Kidney glomerular epithelial cell (primary cell): Measurements from ENCODE around the gene CCDC28B.
"Not testable (repeated sequence)": the region's sequence is repeated elsewhere in the genome, so short reads cannot be mapped to it uniquely, and the experiment has no call there.

Experiments
- DNase-seq: peaks from one replicate; lab custom pipeline; 2025; lab: John Stamatoyannopoulos, UW

Gene CCDC28B

DNA sequence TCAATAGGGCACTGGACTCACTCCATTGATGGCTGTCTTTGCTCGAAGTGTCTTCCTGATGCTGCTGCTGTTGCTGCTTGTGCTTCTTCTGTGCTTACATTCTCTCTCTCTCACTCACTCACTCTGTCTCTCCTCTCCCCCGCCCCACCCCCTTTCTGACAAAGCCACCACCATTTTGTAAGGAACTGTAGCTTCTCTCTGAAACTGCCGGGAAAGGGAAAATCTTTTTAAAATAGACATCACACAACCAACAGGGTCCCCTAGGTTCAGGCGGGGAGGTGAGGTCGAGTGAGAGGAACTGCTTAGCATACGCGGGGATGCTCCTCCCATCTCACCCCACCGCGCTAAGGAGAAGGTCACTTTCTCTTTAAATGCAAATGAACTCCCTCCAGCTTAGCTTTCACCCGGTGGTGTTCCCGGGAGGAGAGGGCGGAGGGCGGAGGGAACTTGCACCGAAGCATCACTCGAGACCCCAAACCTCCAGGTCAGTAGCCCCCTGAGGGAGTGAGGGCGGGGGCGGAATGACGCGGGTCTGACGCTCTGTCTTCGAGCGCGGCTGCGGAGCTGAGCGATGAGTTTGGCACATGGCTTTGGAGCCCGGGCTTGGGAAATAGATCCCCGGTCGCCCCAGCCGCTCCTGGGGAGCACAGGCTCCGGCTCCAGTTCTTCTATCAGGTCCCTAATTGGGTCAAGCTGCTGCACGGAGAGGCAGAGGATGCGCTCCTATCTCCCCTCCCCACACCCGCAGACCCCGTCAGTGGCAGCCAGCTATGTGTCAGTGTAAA is at the start of gene CCDC28B:
TSS of gene CCDC28B (plus strand) at position 370 of the 785 bp plus-strand sequence. CDS start 1,341 bp downstream, outside the sequence.
- peak; percentile 59 for DNase-seq

DNA sequence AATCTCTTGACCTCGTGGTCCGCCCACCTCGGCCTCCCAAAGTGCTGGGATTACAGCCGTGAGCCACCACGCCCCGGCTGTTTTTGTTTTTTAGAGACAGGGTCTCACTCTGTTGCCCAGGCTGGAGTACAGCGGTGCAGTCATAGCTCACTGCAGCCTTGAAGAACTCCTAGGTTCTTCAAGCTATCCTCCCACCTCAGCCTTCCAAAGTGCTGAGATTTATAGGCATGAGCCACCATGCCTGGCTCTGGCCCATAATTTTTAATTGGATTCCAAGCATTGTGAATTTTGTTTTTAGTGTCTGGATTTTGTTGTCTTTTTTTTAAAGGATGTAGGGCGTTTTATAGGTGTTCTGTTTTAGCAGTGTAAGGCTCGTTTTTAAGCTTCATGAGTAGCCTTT is 49.5 kb upstream of the CCDC28B start:
- no peak for DNase-seq

DNA sequence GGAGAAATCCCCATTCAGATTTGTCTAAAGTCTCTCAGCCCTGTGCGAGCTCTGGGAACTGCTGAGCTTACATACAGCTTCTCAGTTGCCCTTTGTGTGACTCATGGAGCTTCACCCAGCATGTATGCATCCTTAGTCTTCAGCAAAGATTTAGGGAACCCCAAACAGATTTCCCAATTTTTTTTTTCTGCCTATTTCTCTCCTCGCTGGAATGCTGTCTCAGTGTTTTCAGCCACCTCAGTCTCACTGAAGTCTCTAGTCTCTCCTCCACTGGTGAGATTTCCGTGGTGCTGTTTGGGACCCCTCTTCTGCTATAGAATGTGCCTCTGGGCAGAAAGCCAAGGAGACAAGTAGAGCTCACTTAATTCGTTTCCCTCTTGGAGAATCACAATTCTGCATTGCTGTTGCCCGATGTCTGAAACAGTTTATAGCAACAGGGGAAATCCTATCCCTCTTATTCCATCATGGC is 49.0 kb upstream of the CCDC28B start:
- no peak for DNase-seq

DNA sequence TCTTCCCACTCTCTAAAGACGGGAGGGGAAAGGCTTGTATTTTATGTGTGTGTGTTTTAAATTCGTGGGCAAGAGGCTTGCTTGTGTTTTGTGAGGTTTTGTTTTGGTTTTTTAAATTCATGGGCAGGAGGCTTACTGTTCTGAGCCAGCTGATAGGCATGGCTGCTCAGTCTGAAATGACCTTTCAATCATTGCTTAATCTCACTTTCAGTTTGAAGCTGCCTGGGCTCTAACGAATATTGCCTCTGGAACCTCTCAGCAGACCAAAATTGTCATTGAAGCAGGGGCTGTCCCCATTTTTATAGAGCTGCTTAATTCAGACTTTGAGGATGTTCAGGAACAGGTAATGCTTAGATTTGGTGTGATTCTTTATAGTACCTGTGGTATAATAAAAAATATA is 41.2 kb upstream of the CCDC28B start:
- no peak for DNase-seq

DNA sequence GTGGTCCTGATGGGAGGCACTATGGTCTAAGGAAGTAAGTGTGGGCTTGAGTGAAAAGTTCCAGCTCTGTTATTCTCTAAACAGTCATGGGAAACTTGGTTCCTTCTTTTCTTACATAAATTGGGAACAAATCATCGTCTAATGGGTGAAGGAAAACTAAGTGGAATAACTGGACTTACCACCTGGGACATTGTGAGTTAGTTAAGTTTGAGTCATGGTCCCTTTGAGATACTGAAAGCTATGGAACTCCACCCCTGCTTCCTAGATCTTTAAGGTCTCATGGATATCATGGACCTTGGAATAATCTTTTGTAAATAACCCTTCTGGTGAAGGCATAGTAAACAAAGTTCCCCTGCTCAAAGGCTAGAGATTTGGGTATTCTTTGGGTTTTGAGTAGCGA is 37.0 kb upstream of the CCDC28B start:
- DNase-seq = no peak

DNA sequence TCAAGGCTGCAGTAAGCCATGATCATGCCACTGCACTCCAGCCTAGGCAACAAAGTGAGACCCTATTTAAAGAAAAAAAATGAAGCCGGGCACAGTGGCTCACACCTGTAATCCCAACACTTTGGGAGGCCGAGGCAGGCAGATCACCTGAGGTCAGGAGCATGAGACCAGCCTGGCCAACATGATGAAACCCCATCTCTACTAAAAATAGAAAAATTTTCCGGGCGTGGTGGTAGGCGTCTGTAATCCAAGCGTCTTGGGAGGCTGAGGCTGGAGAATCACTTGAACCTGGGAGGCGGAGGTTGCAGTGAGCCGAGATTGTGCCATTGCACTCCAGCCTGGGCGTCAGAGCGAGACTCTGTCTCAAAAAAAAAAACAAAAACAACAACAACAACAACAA is 34.8 kb upstream of the CCDC28B start:
- DNase-seq = not testable (repeated sequence)

DNA sequence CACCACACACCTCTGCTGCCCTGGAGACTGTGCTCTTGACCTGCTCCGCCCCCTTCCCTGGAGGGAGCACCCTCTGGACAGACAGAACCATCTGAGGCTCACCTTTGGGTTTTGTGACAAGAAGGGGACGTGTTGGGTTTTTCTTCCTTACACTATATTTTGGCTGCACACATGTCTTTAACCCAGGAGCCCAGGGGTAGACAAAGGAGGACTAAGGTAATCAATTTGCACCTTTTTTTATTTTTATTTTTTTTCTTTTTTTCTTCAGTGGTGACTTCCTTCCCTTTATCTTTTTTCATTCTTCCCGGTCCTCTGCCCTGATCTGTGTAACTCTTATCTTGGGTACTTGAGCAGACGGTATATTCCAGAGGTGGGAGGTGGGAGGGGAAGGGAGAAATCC is 29.4 kb upstream of the CCDC28B start:
- no peak for DNase-seq

DNA sequence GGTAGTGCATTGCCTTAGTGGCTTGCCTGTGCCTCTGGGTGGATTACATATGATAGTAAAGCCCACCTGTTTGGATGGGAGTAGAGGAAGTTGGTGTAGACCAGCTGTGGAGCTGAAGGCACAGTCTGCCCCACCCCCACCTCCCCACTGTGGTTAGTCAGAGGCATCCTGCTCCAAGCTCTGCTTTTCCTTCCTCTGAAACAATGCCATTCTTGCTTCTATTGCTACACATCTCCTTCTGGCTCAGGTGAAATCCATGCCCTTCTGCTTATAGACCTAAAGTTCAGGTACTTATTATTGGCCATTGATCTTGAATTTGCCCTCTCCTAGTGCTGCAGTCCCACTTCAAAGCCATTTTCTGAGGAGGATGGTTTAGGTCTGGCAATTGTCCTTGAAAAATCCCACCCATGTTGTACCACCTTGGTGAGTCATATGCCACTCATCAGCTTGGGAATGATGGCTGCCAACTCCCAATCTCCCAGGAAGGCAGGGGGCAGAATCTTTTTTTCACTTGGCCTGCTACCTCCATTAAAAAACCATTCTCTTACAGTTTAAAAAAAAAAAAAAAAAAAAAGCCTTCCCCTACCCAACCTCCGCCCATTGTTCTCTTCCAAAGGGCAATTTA is 27.7 kb upstream of the CCDC28B start:
- DNase-seq = peak; percentile 18

DNA sequence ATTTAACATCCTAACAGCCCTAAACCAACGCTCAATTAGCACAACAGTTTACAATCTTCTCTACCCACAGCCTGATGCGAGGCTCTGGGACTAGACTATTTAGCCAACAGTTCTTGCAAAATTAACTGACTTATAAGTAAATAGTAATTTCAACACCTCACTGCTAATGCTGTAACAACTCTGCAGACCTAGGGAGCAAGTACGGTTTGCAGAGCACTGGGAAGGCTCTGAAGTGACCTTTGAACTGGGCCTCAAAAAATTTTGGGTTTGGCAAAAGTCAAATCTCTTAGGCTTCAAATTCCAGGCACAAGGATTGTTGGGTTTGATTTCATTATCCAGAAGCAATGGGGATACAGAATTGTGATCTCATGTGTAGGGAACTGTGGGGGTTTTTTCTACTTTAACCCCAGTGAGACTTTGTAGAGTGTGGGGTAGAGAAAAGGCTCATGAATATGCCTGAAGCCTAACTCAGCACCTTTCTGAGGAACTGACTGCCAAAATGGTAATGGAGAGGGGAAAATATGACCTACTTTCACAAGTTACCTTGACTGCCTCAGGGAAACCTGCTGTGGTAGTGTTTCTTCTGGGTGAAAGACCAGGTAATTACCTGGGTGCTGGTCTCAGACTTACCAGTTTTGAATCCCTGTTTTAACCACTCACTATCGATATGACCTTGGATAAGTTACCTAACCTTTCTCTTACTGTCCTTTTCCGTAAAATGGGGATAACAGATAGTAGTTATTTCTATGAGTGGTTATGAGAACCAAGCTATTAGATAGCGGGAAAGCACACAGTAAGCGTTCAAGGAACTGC is 21.8 kb upstream of the CCDC28B start:
- DNase-seq = no peak

DNA sequence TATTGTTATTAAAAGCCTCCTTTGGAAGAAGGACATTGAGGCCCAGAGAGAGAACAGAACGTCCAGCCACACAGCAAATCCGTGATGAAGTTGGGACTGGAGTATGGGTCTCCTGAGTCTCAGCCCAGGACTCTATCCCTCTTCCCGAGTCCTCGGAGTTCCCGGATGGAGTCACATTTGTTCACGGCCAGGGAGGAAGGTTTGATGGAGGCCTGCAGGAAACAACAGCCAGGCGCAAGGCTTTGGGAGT is 21.3 kb upstream of the CCDC28B start:
- no peak for DNase-seq

DNA sequence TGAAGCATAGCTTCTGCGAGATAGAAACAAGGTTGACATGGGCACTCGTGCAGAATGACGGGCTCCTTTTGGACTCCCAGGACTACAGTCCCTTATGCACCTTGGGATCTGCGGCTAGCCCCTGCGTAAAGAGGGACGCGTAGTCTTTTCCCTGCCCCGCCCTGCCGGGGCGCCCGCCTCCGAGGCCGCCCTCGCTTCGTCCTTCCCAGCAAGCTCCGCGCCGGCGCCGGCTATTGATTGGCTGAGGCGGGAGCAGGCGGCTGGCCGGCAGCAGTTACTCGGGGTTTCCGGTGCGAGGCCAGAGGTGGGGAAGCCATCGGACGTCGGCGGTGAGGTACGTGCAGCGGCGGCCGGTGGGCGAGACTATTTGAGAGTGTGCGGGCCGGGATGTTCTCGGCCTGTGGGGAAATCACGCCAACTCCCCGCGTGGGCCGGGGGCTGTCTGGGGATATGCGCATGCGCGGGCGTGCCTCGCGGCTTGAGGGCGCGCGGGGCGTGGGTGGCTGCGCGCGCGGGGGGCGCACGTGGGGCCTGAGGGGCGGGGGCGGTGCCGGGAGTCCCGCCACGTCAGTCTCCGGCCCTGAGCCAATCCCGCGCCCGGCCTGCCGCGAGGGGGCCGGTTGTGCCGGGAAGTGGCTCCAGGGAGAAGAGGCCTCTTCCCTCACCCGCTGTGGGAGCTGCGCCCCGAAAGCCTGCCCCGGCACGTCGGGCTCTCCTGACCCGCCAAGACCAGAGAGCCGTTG is 20.8 kb upstream of the CCDC28B start, which contains the start of gene TXLNA:
TSS of gene TXLNA (plus strand) at position 233 of the 743 bp plus-strand sequence. CDS start 671 bp downstream, outside the sequence.
- DNase-seq = peak; percentile 80

DNA sequence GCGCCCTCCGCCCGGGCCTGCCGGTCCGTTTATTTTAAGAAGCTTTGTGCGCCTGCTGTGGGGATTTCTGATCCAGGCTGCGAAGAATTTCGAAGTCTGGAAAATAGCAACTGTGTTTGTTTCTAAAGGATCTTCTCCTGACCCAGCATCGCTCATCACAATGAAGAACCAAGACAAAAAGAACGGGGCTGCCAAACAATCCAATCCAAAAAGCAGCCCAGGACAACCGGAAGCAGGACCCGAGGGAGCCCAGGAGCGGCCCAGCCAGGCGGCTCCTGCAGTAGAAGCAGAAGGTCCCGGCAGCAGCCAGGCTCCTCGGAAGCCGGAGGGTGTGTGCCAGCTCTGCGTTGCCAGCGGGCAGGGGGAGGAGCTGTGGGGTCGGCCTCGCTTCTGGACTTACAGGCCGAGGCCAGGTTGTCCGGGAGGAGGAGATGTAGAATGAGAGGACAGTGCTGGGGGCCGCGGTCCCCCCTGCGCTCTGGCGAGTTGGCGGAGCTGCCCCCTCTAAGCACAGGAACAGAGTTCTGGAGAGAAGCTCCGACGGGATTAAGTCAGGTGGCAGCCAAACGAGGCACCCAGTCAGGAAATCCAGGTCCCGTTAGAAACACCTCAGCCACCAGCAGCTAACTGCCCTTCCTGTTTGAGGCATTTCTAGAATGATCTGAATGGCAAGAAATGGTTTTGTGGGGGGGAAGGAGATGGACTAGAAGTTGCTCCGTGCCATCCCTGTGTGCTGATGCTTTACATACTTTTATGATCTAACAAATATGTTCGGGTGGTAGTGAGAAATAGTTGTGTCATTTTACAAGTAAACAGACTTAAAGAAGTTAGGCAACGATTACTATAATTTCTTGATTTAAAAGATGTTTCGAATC is 20.0 kb upstream of the CCDC28B start:
- DNase-seq = peak; percentile 68

DNA sequence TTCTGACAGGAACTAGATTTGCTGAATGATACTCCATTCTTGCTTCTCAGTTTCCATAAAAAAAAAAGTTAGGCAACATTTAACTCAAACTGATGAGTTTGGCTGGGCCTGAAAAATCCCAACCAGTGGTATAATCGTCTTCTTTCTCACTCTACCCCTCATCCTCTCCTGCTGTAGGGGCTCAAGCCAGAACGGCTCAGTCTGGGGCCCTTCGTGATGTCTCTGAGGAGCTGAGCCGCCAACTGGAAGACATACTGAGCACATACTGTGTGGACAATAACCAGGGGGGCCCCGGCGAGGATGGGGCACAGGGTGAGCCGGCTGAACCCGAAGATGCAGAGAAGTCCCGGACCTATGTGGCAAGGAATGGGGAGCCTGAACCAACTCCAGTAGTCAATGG is 19.3 kb upstream of the CCDC28B start:
- DNase-seq = no peak

DNA sequence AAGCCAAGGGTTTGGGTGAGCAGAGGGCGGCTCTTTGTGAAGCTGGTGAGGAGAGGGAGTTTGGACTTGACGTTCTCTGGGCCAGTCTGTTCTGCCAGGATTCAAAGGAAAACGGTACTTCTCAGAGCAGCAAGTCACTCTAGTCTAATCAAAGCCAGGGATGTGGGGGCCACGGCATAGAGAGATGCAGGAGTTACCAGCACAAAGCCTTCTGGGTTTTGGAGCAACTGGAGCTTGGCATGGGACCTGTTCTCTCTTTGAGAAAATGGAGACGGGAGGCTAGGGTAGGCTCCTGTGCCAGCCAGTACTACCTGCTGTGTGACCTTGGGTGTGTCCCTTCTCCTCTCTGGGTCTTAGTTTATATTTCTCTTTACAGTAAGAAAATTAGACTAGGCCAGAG is 18.8 kb upstream of the CCDC28B start:
- DNase-seq = no peak

DNA sequence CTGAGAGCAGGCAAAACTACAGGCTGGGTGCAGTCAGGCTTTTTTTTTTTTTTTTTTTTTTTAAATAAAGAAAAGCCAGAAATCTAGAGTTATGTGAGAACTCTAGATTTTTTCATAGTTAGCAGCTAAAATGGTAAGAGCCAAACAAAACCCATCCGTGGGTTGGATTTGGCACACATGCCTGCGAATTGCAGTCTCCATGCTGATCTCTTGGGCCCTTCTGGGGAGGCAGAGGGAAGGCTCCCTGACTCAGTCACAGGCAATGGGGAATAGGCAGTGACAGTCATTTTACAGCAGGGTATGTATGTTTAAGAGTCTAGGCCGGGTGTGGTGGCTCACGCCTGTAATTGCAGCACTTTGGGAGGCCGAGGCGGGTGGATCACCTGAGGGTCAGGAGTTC is 18.3 kb upstream of the CCDC28B start:
- DNase-seq = no peak

DNA sequence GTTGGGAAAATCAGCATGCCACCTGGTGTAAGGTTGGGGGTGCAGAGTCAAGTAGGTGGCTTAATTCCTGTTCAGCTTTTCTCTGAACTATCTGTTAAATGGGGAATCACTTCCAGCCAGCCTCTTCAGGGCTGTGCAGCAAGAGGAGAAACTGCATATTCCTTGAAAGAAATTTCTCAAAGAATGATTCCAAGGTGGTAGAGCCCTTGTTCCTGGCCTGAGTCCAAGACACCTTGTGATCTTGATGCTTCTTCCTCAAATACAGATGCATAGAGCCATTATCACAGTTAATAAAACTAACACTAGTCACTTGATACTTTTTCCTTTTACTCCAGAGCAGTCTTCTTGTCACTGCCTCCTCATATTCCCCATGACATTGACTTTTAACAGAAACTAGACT is 15.7 kb upstream of the CCDC28B start:
- no peak for DNase-seq

DNA sequence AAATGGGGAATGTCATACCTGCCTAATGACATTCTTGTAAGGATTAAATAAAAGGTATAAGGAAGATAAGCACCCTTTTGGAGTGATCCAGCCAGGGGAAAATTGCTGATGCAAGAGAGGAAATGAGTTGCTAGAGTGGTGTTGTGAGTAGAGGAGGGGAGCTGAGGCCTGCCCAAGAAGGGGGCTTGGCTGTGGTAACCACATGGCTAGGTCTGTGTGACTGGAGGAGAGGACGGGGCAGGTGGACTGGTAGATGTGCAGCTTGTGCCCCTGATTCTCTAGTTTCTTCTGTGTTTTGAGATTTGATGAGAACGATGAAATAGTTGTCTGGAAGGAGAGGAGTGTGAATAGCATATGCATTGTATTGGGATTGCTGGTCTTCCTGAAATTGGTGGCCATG is 14.3 kb upstream of the CCDC28B start:
- no peak for DNase-seq

DNA sequence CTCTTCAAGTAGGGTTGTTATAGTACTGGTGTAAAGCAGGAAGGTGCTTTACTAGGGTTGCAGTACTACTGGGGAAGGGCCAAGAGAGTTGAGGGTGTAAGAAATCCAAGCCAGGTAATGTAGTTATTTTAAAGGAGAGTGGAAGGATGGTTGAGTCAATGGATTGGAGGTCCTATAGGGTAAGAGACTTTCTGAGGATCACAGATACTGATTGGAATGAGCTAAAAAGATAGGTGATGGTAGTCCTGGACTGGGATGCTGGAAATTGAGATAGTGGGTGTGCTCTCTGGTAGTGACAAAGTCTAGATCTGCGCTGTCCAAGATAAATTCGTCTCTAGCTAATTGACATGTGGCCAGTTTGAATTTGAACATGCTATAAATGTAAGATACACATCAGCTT is 13.9 kb upstream of the CCDC28B start:
- no peak for DNase-seq

DNA sequence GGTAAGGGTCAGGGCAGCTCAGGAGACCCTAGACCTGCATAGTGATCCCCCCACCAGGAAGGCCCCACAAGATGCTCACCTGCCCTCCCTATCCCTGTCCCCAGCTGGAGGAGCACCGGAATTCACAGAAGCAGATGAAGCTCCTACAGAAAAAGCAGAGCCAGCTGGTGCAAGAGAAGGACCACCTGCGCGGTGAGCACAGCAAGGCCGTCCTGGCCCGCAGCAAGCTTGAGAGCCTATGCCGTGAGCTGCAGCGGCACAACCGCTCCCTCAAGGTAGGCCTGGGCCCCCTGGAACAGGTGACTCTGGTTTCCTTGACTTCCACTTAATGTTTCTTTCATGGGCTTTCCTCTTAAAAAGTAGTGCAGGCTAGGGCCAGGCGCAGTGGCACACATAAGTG is 12.5 kb upstream of the CCDC28B start:
- no peak for DNase-seq

DNA sequence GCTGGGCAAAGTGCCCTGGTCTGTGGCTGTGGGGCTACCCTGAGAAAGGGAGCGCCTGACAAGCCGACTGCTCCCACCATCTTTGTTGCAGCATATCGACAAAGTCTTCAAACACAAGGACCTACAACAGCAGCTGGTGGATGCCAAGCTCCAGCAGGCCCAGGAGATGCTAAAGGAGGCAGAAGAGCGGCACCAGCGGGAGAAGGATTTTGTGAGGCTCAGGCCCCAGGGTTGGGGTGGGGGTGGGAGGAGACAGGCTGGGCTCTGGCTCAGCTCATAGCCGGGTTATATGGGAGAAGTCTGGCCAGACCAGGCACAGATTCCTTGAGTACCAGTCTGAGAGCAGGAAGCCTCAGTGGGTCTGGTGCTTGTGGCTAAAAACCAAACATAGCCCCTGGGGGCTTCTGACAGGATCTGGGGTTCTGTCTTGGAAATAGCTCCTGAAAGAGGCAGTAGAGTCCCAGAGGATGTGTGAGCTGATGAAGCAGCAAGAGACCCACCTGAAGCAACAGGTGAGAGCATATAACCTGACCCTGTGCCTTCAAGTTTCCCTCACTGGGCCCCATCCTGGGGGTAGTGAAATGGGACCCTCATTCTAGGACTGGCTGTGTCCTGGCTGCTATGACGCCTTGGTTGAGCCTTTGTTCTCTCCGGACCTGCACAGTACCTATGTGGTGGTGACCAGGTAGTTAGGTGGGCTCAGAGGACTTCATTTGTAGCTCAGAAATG is 8.0 kb upstream of the CCDC28B start:
- no peak for DNase-seq

DNA sequence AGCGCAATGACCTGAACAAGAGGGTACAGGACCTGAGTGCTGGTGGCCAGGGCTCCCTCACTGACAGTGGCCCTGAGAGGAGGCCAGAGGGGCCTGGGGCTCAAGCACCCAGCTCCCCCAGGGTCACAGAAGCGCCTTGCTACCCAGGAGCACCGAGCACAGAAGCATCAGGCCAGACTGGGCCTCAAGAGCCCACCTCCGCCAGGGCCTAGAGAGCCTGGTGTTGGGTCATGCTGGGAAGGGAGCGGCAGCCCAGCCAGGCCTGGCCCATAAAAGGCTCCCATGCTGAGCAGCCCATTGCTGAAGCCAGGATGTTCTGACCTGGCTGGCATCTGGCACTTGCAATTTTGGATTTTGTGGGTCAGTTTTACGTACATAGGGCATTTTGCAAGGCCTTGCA is 5.4 kb upstream of the CCDC28B start:
- DNase-seq = no peak
